Activated CD8-positive, alpha-beta memory T cell treated with anti-CD3 and anti-CD28 coated beads, Interleukin-2, amount 10 ng/mL, durations not matched to agents 7 days and 5 days (primary cell): Measurements from ENCODE around the gene FOXRED2. TPM values are rescaled to one million over a fixed set of nuclear protein-coding genes. Genes with fewer than 3 reads are reported as not detected.
A peak's percentile ranks its signal among the peaks of the same experiment; 100 is the strongest.

Experiments
- ATAC-seq: fragments of 150-1000 bp; cut with Tn5 transposase; one replicate; pipeline ENCODE4 v1.10.0; 2021; ENCODE audit warnings: moderate library complexity
- CTCF ChIA-PET: fragments of 350-600 bp; sonication (Branson Sonifier 250); formaldehyde crosslinking; loops from one replicate; lab custom pipeline; 2021; ENCODE audit warnings: antibody characterized with exemption; lab: Charles Lee
- DNase-seq: peaks from one replicate; pipeline ENCODE4 v3.0.0-alpha.2; 2020
- H3K27ac Mint-ChIP-seq: one replicate; pipeline ENCODE4 v1.8.0; 2021; ENCODE audit warnings: mild to moderate bottlenecking, mixed read lengths
- H3K27me3 Mint-ChIP-seq: one replicate; pipeline ENCODE4 v1.8.0; 2021; ENCODE audit warnings: mixed read lengths
- H3K36me3 Mint-ChIP-seq: one replicate; pipeline ENCODE4 v1.8.0; 2021; ENCODE audit warnings: mild to moderate bottlenecking, mixed read lengths
- H3K4me1 Mint-ChIP-seq: one replicate; pipeline ENCODE4 v1.8.0; 2021; ENCODE audit warnings: mixed read lengths
- H3K4me3 Mint-ChIP-seq: one replicate; pipeline ENCODE4 v1.8.0; 2021; ENCODE audit warnings: mild to moderate bottlenecking, moderate library complexity, mixed read lengths
- H3K9me3 Mint-ChIP-seq: one replicate; pipeline ENCODE4 v1.8.0; 2022; ENCODE audit warnings: low read depth, mixed read lengths
- total RNA-seq, 2 experiments: library from RNA; stranded (reverse); gene quantifications; one replicate each; pipeline ENCODE4 v1.2.3, GENCODE V29; 2021

Gene FOXRED2
- 10 to 100 TPM; 11.9 to 12.1 TPM for total RNA-seq

- H3K27me3 Mint-ChIP-seq = no peaks in the 10 kb centered on the region
- H3K9me3 Mint-ChIP-seq = no peaks in the 10 kb centered on the region
- ATAC-seq (peak; percentile 99), DNase-seq (peak; percentile 93)
- peak within 1 kb of the TSS; percentile 65 for H3K27ac Mint-ChIP-seq
- CTCF ChIA-PET = interaction anchor here (0.8 to 1.7 kb wide), 9 partner anchors 12 to 268 kb away, joined by 3 to 6 read pairs (median 3); partner anchors contain the start of gene APOL2
- peaks cover 21% of the 10 kb centered on the region for H3K4me1 Mint-ChIP-seq
- H3K4me3 Mint-ChIP-seq = peak within 1 kb of the TSS; percentile 65
- H3K36me3 Mint-ChIP-seq = peaks cover 14% of the 10 kb centered on the region
Observed at GRCh38 chr22:36506637-36507517, at the start of gene FOXRED2. TSS of gene FOXRED2 (minus strand) at chr22:36507040. CDS start at chr22:36506422, 618 bp downstream.

DNA sequence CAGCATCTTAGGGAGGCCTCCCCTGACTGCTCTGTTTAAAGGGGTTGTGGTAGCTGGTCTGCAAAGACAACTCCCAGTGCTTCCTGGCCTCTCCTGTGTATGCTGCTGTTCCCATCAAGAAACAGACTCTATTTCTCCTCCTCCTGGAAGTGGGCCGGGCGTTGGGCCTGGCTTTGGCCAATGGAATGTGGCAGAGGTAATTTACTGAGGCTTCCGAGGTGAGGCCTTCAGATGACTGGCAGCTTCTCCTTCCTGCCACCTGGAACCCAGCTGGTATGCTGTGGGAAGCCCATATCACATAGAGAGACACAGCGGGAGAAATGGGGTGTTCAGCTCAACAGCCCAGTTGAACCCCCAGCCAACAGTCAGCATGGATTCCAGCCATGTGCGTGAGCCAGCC lies 47.3 kb upstream of the FOXRED2 start:
- no peak for DNase-seq
- CTCF ChIA-PET = interaction anchor here (1.5 kb wide), 1 partner anchor 9 kb away, joined by 4 read pairs; no protein-coding TSS in a partner anchor
- Mint-ChIP-seq H3K4me1 (peaks cover 2% of the 10 kb centered on the region), H3K9me3 (no peaks in the 10 kb centered on the region), H3K27me3 (peaks cover 23% of the 10 kb centered on the region), H3K36me3 (no peaks in the 10 kb centered on the region), H3K27ac (no peak overlapping the region), H3K4me3 (no peak overlapping the region)
- ATAC-seq = no peak

- CTCF ChIA-PET = interaction anchor here (1.2 to 1.4 kb wide), 2 partner anchors 304 to 425 kb away, joined by 4 read pairs; no protein-coding TSS in a partner anchor
- no peaks in the 10 kb centered on the region for H3K9me3 Mint-ChIP-seq
- no peak for DNase-seq
- peaks cover 7% of the 10 kb centered on the region for H3K4me1 Mint-ChIP-seq
- H3K27me3 Mint-ChIP-seq = peaks cover 23% of the 10 kb centered on the region
- no peak for ATAC-seq
- no peak overlapping the region for H3K27ac Mint-ChIP-seq
- H3K36me3 Mint-ChIP-seq = no peaks in the 10 kb centered on the region
- H3K4me3 Mint-ChIP-seq = no peak overlapping the region
Observed at GRCh38 chr22:36552289-36552688, 45.4 kb upstream of the FOXRED2 start.

DNA sequence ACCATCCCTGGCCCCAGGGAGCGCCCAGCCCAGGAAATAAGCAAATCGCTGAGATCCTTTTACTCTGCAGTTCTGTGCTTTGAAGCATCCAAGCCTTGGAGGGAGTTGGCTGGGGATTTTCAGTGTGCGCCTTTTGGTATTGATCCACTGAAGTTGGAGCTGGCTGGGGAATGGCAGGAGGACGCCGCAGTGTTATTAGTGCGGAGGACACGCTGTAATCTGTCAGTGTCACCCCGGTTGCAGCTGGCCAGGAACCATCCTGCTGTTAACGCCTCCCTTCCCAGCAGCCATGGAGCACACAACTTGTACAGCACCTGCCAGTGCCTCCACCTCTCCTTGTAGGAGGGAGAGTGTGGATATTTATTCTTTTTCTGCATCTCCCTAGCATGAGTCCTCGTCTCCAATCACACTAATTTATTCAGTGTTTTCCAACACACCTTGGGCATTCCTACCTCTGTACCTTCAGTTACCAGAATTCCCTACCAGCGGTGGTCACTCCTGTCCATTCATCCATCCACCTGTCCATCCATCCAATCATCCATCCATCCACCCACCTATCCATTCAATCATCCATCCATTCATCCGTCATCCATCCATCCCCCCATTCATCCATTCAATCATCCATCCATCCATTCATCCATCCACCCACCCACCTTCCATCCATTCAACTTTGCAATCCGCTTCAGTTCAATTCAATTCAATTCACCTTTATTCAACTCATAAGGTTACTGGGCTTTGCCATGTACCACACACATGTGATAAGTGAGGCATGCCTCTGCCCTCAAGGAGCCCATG lies 44.1 kb upstream of the FOXRED2 start:
- H3K27ac Mint-ChIP-seq = no peak overlapping the region
- CTCF ChIA-PET = interaction anchor here (0.6 kb wide), 1 partner anchor 20 kb away, joined by 3 read pairs; no protein-coding TSS in a partner anchor
- H3K4me1 Mint-ChIP-seq = peaks cover 18% of the 10 kb centered on the region
- H3K9me3 Mint-ChIP-seq = no peaks in the 10 kb centered on the region
- no peak overlapping the region for H3K4me3 Mint-ChIP-seq
- peaks cover 31% of the 10 kb centered on the region for H3K27me3 Mint-ChIP-seq
- H3K36me3 Mint-ChIP-seq = no peaks in the 10 kb centered on the region
- DNase-seq = no peak
- no peak for ATAC-seq

GRCh38 chr22:36549033-36549432 lies 42.2 kb upstream of the FOXRED2 start:
- Mint-ChIP-seq H3K9me3 (no peaks in the 10 kb centered on the region), H3K27ac (no peak overlapping the region), H3K4me1 (peaks cover 34% of the 10 kb centered on the region), H3K27me3 (peaks cover 28% of the 10 kb centered on the region), H3K36me3 (no peaks in the 10 kb centered on the region), H3K4me3 (no peak overlapping the region)
- CTCF ChIA-PET = interaction anchor here (0.7 kb wide), 1 partner anchor 72 kb away, joined by 3 read pairs; no protein-coding TSS in a partner anchor
- ATAC-seq (no peak), DNase-seq (no peak)

DNA sequence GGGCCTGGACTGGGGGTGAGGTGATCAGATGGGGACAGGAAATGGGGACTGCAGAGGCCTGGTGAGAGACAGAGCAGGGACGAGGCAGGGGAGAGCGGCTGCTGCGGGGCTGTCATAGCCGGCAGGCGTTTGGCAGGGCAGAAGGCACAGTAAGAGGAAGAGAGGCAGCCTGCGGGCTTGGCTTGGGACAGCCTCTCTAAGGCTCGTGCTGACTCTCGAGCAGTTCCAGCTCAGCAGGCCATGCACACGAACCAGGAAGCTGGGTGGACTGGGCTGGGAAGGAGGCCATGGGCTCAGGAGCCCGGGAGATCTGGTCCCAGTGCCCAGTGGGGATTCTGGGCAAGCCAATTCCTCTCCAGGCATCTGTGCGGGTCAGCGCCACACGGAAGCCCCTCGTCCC lies 41.8 kb upstream of the FOXRED2 start:
- H3K27ac Mint-ChIP-seq = no peak overlapping the region
- no peaks in the 10 kb centered on the region for H3K9me3 Mint-ChIP-seq
- H3K4me3 Mint-ChIP-seq = no peak overlapping the region
- ATAC-seq = no peak
- CTCF ChIA-PET = no interaction called here
- H3K4me1 Mint-ChIP-seq = peaks cover 34% of the 10 kb centered on the region
- no peaks in the 10 kb centered on the region for H3K36me3 Mint-ChIP-seq
- DNase-seq = no peak
- peaks cover 26% of the 10 kb centered on the region for H3K27me3 Mint-ChIP-seq

DNA sequence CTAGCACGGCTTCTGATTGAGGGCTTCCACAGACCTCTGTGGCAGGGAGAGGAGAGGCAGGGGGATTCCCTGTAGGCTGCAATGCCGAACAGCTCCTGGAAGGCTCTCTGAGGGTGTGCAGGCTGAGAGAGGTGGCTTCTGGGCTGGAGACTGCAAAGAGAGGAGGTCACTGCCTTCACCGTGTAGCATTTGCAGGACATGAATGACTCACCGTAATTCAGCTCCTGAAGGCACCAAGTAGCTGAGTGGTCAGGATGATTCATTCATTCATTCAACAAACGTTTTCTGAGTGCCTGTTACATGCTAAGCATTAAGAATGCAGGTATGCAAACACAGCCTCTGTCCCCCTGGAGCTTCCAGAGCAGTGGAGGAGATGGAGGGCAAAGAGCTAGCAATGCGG lies 40.1 kb upstream of the FOXRED2 start:
- Mint-ChIP-seq H3K27me3 (peaks cover 17% of the 10 kb centered on the region), H3K4me1 (peaks cover 40% of the 10 kb centered on the region), H3K4me3 (no peak overlapping the region), H3K9me3 (no peaks in the 10 kb centered on the region), H3K36me3 (no peaks in the 10 kb centered on the region), H3K27ac (no peak overlapping the region)
- no peak for DNase-seq
- CTCF ChIA-PET = interaction anchor here (1.0 to 4.5 kb wide), 6 partner anchors 14 to 473 kb away, joined by 3 to 17 read pairs (median 4); partner anchors contain the start of genes MPST and TST
- peak; percentile 50 for ATAC-seq

GRCh38 chr22:36546092-36546804 lies 39.4 kb upstream of the FOXRED2 start:
- H3K27ac Mint-ChIP-seq = no peak overlapping the region
- H3K27me3 Mint-ChIP-seq = peaks cover 14% of the 10 kb centered on the region
- no peaks in the 10 kb centered on the region for H3K9me3 Mint-ChIP-seq
- H3K4me3 Mint-ChIP-seq = no peak overlapping the region
- CTCF ChIA-PET = interaction anchor here (1.0 to 4.5 kb wide), 6 partner anchors 15 to 473 kb away, joined by 3 to 17 read pairs (median 4); partner anchors contain the start of genes MPST and TST
- ATAC-seq = no peak
- H3K4me1 Mint-ChIP-seq = peaks cover 45% of the 10 kb centered on the region
- no peaks in the 10 kb centered on the region for H3K36me3 Mint-ChIP-seq
- DNase-seq = peak; percentile 55

DNA sequence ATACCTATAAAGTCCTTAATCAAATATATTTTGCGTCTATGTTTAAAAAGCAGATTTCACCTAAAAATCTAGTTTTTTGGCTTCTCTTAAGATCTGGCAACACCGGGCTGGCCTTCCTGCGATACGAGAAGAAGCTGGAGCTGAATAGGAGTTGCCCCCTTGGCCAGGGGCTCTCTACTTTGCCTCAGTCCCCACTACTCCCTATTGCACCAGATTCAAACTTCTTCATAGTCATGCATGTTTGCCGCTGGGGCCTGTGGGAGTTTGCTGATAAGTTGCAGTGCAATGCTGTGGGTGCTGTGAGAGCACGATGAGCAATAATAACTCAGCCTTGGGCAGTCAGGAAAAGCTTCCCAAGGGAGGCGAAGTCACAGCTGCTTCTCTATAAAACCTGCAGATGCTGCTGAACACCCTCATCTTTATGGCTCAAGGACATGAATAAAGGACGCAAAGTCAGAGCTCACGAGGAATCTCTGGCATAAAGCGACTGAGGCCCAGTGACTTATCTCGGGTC lies 37.3 kb upstream of the FOXRED2 start:
- Mint-ChIP-seq H3K9me3 (no peaks in the 10 kb centered on the region), H3K27ac (no peak overlapping the region), H3K36me3 (no peaks in the 10 kb centered on the region), H3K4me1 (peaks cover 51% of the 10 kb centered on the region), H3K27me3 (peaks cover 8% of the 10 kb centered on the region), H3K4me3 (no peak overlapping the region)
- ATAC-seq = no peak
- CTCF ChIA-PET = interaction anchor here (0.9 to 4.5 kb wide), 5 partner anchors 10 to 313 kb away, joined by 4 to 17 read pairs (median 4); no protein-coding TSS in a partner anchor
- no peak for DNase-seq

DNA sequence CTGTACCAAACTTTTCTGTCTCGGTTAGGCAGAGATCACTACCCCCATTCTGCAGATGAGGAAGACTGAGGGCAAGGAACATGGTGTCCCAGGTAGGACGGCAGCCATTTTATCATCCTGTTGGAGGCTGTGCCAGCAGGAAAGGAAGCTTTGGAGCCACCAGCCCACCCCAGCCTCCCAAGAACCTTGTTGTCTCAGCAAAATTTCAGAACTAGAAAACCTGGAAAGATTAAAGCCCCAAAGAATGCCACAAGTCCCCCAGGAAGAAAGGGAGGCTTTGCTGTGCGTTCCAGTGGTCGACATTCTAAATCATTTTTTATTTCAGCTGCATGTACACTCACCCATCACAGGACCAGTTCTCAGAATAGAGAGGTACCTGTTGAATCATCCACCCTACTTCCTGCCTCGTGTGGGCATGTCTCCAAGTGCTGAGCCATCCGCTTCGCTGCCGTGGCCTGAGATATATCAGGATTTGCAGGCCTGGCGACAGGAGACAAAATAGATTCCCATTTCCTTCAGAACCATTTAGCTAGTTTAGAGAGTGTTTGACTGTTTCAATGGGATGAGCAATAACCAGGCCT lies 35.1 kb upstream of the FOXRED2 start:
- CTCF ChIA-PET = interaction anchor here (0.8 kb wide), 1 partner anchor 234 kb away, joined by 3 read pairs; the partner anchor contains the start of gene IFT27

DNA sequence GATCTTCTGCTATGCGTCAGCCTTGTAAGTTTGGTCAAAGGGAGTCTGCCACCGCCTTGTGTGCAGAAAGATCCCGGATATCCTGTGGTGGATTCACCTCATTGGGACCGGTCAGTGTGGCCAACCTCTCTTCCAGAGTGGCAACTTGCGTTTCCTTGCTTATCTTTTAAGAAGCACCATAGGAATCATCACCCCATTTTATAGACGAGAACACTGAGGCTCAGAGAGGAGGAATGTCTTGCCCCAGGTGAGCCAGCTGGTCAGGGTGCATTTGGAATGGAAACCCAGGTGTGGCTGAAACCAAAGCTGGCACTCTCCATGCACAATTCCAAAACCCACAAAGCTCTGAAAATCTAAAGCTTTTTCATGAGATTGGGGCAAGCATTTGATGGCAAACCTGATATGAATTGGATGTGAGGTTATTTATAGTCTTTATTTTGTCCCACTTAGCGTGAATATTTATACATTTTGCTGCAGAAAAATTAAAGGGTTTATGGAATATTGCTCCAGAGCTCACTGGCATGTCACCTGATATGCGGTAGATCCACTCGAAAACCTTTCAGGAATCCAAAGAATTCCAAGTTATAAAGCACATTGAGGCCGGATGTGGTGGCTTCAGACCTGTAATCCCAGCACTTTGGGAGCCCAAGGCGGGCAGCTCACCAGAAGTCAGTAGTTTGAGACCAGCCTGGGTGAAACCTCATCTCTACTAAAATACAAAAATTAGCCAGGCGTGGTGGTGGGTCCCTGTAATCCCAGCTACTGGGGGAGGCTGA lies 34.2 kb upstream of the FOXRED2 start:
- no peaks in the 10 kb centered on the region for H3K9me3 Mint-ChIP-seq
- H3K4me1 Mint-ChIP-seq = peaks cover 36% of the 10 kb centered on the region
- no peaks in the 10 kb centered on the region for H3K36me3 Mint-ChIP-seq
- peaks cover under 1% of the 10 kb centered on the region for H3K27me3 Mint-ChIP-seq
- no peak overlapping the region for H3K27ac Mint-ChIP-seq
- no peak overlapping the region for H3K4me3 Mint-ChIP-seq
- ATAC-seq (no peak), DNase-seq (no peak)
- CTCF ChIA-PET = no interaction called here

More for the DNA sequence above, 35.1 kb upstream of the FOXRED2 start:
- ATAC-seq = peak; percentile 78
- Mint-ChIP-seq H3K36me3 (no peaks in the 10 kb centered on the region), H3K27me3 (peaks cover 4% of the 10 kb centered on the region), H3K27ac (peak overlapping the region; percentile 76), H3K9me3 (no peaks in the 10 kb centered on the region), H3K4me3 (no peak overlapping the region), H3K4me1 (peaks cover 42% of the 10 kb centered on the region)
- peak; percentile 63 for DNase-seq
